Measurements from ENCODE around the gene BCAS3. TPM values are rescaled to one million over a fixed set of nuclear protein-coding genes. Genes with fewer than 3 reads are reported as not detected.

Gene BCAS3
- total RNA-seq, 1 donor from 2014 or later, result 64.9 TPM

DNA sequence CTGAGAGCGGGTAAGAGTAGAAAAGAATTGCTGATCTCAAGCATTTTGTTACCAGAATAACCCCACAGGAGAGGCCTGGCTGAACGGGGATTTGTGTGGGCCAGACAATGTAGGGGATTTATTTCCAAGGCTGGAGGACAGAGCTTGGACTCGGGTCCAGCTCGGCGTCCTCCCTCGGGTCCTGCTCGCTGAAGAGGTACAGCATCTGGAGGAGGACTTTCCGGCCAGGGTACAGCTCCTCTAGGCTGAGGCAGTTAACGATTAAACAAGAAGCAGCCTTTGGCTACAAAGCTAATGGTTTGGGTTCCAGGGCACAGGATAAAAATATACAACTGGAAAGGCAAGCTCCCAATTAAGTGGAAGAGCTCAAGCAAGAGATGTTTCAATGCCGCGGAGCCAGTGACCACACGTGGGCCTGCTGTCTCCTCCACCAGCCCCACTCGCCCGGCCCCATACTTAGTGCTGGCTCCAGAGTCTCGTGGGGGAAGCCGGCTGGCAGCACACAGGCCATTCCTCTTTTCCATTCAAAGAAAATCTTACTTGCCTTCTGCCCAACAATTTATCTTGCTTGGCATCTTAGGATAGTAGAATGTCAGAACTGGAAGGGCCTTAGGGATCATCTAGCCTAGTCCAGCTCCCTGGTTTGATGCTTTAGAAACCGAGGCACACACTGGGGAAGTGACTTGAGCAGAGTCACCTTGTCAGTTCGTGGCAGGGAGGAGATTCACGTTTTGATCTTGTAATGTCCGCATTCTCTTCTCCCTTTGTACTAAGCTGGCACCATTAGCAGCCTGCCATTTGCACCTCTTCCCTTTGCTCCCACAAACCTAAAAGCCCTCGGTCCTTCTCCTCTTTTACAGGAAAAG lies 636.0 kb downstream of the BCAS3 start:
- Mint-ChIP-seq H3K36me3 (peaks cover 2% of the 10 kb centered on the region), H3K4me1 (peaks cover 65% of the 10 kb centered on the region), H3K27me3 (ENCODE audit: low read depth) (no peaks in the 10 kb centered on the region), H3K9me3 (no peaks in the 10 kb centered on the region), H3K27ac (peak overlapping the region; percentile 84), H3K4me3 (no peak overlapping the region)
- TF ChIP-seq, protein P1, sequence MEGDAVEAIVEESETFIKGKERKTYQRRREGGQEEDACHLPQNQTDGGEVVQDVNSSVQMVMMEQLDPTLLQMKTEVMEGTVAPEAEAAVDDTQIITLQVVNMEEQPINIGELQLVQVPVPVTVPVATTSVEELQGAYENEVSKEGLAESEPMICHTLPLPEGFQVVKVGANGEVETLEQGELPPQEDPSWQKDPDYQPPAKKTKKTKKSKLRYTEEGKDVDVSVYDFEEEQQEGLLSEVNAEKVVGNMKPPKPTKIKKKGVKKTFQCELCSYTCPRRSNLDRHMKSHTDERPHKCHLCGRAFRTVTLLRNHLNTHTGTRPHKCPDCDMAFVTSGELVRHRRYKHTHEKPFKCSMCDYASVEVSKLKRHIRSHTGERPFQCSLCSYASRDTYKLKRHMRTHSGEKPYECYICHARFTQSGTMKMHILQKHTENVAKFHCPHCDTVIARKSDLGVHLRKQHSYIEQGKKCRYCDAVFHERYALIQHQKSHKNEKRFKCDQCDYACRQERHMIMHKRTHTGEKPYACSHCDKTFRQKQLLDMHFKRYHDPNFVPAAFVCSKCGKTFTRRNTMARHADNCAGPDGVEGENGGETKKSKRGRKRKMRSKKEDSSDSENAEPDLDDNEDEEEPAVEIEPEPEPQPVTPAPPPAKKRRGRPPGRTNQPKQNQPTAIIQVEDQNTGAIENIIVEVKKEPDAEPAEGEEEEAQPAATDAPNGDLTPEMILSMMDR (IDR thresholded peaks at IDR 0.05; ENCODE audit: unreplicated experiment), result no peak
- no peak for DNase-seq (ENCODE audit: low spot score in 2 of 2, unreplicated experiment in 2 of 2)

DNA sequence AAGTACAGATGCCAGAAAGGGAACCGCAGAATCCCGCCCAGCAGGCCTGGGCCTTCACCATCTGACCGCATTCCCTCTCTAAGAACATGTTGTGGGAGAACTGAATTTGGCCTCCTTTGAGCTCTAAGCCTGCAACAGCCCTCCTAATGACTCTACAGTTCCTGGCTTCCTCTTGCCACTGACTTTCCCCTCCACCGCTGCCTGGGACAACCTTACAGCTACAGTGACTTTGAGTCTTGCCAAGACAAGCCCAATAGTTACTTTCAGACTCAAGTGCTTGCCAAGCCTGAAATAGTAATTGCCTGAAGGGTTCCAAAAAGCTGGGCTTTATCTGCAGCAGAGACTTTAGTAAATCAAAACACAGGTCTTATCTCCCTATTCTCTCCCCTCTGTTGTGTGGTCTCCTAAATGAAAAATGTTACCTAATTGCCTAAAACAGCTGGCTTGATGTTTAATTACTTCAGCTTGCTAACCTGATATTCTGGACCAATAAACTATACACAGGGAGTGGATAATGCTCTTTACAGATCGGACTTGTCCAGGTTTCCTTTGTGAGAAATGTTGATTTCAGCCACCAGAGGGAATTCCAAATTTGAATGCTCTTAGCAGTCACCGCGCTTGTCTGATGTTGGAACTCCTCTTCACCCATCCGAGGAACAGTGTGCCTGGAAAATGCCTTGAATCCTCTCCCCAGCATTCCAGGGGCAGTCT lies 636.9 kb downstream of the BCAS3 start:
- DNase-seq (ENCODE audit: low spot score in 2 of 2, unreplicated experiment in 2 of 2), result no peak
- Mint-ChIP-seq H3K36me3 (peaks cover 3% of the 10 kb centered on the region), H3K27ac (peak overlapping the region; percentile 84), H3K27me3 (ENCODE audit: low read depth) (no peaks in the 10 kb centered on the region), H3K4me1 (peaks cover 61% of the 10 kb centered on the region), H3K4me3 (no peak overlapping the region), H3K9me3 (no peaks in the 10 kb centered on the region)
- TF ChIP-seq, protein P1 (IDR thresholded peaks at IDR 0.05; ENCODE audit: unreplicated experiment), result peak; percentile 17

DNA sequence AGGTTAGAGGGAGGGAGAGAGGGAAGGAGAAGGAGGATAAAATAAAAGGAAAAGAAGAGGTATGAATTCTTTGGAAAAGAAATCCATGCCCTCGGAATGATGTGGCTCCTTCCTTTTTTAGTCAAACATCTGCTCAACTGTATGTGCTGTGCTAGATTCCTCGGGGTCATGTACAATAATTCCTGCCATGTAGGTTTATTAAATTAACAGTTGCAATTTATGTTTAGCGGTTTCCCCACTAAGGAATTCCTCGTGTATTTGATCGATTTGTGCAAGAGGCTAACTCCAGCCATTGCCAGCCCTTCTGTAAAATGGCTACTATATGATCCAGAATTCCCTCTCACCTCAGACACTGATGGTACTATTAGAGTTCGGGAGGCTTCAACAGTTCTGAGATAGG lies 639.0 kb downstream of the BCAS3 start:
- H3K4me1 Mint-ChIP-seq, result peaks cover 47% of the 10 kb centered on the region
- no peaks in the 10 kb centered on the region for H3K27me3 Mint-ChIP-seq (ENCODE audit: low read depth)
- H3K36me3 Mint-ChIP-seq, result peaks cover 3% of the 10 kb centered on the region
- no peak for DNase-seq (ENCODE audit: low spot score in 2 of 2, unreplicated experiment in 2 of 2)
- H3K9me3 Mint-ChIP-seq, result no peaks in the 10 kb centered on the region
- TF ChIP-seq, protein P1 (IDR thresholded peaks at IDR 0.05; ENCODE audit: unreplicated experiment), result no peak
- no peak overlapping the region for H3K4me3 Mint-ChIP-seq
- no peak overlapping the region for H3K27ac Mint-ChIP-seq

DNA sequence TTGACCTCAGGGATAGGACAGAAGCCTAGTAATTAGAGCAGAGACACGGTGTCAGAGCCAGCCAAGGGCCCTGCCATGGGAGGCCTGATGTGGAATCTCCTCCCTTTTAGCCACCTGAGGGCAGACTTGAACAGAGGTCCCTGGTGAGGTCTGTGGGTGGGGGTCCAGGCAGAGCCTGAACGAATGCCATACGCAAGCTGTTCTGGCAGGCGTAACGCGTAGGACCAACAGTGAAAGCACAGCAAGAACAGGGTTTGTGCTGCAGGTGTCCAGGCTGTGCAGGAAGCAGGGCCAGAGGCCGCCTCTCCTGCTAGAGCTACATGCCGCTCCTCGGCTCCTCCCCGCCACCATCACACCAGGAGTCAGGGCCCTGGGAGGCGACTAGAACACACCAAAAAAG lies 640.1 kb downstream of the BCAS3 start:
- H3K36me3 Mint-ChIP-seq, result peaks cover 3% of the 10 kb centered on the region
- DNase-seq (ENCODE audit: low spot score in 2 of 2, unreplicated experiment in 2 of 2), result no peak
- TF ChIP-seq, protein P1 (IDR thresholded peaks at IDR 0.05; ENCODE audit: unreplicated experiment), result no peak
- H3K27ac Mint-ChIP-seq, result no peak overlapping the region
- H3K4me3 Mint-ChIP-seq, result no peak overlapping the region
- H3K9me3 Mint-ChIP-seq, result no peaks in the 10 kb centered on the region
- H3K27me3 Mint-ChIP-seq (ENCODE audit: low read depth), result no peaks in the 10 kb centered on the region
- peaks cover 47% of the 10 kb centered on the region for H3K4me1 Mint-ChIP-seq

DNA sequence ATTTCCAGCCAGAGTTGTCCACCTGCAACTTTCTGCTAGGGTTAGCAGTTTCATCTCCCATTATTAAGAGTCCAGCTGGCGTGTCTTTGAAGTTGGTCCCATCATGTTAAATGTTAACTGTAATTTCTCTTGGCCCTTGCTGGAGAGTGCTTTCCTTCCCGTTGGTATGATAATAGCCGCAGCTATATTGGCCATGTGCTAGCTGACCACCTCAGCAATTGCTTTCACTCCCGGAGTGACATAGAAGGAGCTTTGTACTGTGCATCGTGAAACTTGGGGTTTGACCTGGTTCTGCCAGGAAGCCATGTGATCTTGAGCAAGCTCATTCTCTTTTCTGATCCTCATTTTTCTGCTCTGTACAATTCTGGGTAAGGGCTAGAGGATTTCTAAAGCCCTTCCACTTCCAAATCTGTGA lies 641.0 kb downstream of the BCAS3 start:
- peaks cover 3% of the 10 kb centered on the region for H3K36me3 Mint-ChIP-seq
- TF ChIP-seq, protein P1 (IDR thresholded peaks at IDR 0.05; ENCODE audit: unreplicated experiment), result no peak
- peaks cover 47% of the 10 kb centered on the region for H3K4me1 Mint-ChIP-seq
- DNase-seq (ENCODE audit: low spot score in 2 of 2, unreplicated experiment in 2 of 2), result no peak
- no peaks in the 10 kb centered on the region for H3K27me3 Mint-ChIP-seq (ENCODE audit: low read depth)
- H3K27ac Mint-ChIP-seq, result peak overlapping the region; percentile 62
- H3K9me3 Mint-ChIP-seq, result no peaks in the 10 kb centered on the region
- H3K4me3 Mint-ChIP-seq, result no peak overlapping the region
